HS-27A (cell line): ENCODE results near the gene TMEM169.

Experiments
- DNase-seq: peaks from one replicate; pipeline ENCODE4 v3.0.0-alpha.2; 2012; ENCODE audit warnings: low read depth, missing footprints

TMEM169 gene, protein sequence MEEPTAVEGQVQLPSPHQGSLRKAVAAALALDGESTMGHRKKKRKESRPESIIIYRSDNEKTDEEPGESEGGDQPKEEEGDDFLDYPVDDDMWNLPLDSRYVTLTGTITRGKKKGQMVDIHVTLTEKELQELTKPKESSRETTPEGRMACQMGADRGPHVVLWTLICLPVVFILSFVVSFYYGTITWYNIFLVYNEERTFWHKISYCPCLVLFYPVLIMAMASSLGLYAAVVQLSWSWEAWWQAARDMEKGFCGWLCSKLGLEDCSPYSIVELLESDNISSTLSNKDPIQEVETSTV

DNA sequence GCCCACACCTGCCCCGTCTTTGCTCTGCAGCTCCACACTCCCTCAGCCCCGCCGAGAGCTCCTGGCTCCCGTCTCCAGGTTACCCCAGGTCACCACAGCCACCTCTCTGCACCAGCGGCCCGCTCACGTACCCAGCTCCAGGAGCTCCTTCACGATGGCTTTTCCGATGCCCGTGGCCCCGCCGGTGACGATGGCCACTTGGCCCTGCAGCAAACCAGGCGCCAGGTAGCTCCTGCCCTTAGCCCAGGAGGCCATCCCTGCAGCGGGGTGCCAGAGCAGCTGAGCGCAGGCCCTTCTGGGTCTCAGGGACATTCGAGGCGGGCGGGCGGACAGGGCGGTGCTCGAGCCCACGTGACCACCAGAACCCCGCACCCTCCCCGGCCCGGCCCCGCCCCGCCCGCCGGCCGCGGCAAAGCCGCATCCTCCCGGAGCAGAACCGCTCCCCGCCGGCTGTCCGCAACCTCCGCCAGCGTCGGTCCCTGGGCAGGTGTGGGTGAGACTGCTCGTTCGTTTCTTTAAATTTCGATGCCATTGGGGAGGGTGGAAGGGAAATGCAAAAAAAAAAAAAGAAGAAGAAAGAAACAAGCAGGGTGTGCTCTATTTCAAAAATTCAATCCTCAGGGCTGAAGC lies at the start of gene TMEM169, which contains the start of gene PECR:
TMEM169 (plus strand) TSS at position 433 of the 630 bp plus-strand sequence. CDS start 14,045 bp downstream, outside the sequence.
PECR (minus strand) TSS at position 323 of the 630 bp plus-strand sequence; CDS start at position 255, 68 bp downstream.
- DNase-seq = no peak

DNA sequence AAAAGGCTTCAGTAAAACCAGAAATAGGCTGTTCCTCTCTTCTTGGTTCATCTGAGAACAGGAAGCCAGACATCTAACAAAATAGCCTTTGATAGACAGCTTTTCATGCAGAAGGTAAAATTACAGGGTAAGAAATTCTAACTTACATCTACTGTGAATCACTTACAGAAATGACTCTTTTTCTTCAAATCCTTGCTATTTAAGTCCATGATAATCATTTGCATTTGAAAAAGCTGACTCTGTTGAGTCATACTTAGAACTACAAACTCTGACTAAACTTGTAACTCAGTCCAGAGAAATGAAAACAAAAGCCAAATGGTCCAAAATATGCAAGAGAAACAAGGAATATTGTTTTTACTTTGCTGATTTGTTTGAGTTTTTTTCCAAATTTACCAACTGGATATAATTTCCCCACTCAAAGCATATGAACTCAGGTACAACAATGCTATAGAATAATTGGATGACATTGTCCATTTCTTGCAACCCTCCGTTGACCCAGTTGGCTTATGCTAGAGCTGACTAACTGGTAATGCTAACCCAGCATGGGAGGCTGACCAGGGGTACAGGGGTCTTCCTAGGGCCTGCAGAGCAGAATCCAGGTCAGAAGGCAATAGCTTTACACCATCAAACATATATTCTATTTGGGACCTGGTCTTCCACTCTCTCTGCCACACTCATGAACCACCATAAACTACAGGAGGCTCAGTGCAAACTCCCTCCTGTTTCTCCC lies 49.6 kb upstream of the TMEM169 start:
- no peak for DNase-seq

DNA sequence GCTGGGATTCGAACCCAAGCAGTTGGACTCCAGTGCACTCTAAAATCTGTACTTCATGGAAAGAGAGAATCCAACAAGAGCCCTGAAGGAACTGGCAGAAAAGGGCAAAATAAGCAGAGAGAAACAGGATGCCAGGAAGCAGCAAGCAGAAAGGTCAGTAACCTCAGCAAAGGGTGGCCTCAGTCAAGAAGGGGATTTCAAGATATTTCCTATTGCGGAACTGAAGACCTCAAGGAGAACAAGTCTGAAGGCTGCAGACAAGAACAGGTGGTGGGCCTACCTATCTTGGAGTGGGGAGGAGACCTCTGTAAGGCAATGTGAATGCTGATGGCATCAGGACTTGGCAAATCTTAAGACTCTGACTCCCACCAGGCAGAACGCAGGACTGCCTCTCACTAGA lies 48.3 kb upstream of the TMEM169 start:
- no peak for DNase-seq

DNA sequence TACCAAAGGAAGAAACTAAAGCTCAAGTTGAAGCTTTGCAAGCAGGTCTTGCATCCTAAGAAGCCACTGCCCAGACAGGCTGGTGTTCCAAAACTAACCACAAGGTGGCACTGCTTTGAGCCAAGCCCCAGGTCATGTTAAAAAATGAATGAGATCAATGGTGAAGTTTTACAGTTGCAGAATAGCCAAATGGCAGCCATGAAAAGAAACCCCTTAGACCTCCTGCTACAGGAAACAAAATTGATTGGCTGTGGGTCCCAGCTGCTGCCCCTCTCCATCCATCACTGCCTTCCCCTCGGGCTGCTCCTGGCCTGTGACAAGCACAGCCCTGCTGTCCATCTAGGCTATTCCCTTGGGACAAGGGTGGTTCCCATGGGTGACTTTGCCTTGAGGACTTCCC lies 47.7 kb upstream of the TMEM169 start:
- DNase-seq = no peak

DNA sequence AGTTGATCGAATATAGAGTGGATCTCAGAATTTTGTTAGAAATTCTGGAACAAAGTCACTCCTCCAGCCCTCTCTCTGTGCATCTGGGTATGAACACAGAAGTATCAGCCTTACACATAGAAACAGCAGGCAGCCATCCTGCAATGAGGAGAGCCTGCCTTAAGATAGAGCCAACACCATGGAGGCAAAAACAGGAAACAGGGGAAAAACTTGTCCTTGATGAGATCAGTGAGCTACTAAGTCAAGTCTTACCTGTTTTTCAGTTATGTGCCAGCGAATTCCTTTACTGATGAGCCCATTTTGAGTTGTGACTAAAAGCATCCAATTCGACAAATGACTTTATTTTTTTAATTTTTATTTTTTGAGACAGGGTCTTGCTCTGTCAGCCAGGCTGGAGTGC lies 41.8 kb upstream of the TMEM169 start:
- DNase-seq = no peak

DNA sequence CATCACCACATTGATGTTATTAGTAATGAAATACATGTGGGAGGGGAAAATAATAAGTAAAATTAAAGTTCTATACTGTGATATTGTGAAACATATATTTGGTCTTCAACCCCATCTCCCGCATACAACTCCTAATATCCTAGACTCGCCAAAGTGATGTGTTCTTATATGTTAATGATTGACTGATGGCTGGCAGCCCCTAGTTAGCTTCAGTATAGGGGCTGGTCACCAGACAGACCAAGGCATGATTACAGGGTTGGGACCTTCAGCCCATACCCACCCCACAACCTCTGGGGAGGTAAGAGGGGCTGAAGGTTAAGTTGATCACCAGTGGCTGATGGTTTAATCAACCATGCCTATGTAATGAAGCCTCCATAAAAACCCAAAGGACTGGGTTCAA lies 40.3 kb upstream of the TMEM169 start:
- no peak for DNase-seq

DNA sequence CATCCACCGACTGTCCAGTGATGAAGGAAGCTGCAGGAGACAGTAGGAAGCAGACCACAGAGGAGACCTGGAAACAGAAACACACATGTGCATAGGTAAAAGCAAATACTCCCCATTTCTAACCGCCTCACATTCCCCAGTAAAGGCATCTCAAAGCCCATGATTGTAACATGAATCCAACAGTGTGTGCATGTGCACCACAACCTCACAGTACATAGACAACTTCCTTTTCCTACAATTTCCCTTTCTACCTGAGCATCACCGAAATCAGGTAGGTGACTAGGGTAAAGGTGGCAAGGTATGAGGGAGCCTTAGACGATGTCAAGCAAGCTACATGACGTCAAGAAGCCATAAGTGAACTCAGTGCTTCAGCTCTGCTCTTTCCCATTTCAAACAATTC lies 37.8 kb upstream of the TMEM169 start:
- no peak for DNase-seq

DNA sequence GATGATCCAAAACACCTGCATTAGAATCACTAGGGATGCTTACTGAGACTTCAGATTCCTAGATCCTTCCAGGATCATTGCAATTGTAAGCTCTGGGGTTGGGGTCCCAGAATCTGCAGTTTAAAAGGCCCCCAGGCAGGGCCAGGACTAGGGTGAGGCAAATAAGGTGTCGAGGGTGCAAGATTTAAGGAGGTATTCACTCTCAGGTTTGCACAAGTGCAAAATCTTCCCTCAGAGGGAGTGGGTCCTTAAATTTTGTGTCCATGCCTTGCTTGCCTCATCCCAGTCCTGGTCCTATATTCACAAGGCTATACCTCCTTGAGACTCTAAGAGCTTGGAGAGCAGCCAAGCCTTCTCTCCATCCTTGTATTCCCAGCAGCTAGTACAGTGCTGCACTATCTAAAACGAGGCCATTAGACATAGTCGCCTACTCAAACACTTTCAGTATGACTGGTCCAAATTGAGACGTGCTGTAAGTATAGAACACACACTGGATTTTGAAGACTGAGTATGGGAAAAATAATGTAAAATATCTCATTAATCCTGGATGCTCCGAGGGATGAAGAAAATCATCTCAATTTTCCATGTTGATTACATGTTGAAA lies 36.7 kb upstream of the TMEM169 start:
- no peak for DNase-seq

DNA sequence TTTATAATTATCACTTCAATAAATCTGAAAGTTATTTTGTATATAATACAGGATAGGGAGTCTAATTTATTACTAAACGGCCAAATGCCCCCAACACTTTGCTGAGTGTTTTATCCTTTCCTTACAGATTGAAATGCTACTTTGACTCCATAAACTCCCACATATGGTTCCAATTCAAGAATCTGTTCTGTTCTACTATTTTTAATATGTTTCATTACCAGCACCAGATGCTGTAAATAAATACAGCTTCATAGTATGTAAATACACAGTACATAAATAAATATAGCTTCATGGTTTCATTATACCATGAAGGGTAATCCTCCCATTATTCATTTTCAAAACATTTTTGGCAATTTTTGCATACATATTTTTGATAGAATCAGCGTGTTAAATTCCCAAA lies 34.3 kb upstream of the TMEM169 start:
- no peak for DNase-seq

DNA sequence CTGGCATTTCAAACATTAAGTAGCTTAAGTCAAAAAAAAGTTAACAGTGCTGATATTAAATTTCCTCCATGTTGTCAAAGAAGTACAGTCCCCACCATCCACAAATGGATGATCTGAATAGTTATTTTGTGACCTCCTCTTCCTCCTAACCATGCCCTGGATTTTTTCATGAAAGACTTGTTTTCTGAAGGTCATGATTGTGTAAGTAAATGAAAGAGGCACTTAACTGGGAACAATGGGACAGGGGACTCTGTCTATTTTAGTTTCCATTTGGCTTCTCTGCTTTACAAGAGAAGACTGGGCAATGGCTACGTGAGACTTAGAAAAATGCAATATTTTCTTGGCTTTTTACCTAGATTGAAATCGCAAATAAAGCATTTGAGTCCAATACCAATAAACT lies 32.3 kb upstream of the TMEM169 start:
- DNase-seq = no peak

DNA sequence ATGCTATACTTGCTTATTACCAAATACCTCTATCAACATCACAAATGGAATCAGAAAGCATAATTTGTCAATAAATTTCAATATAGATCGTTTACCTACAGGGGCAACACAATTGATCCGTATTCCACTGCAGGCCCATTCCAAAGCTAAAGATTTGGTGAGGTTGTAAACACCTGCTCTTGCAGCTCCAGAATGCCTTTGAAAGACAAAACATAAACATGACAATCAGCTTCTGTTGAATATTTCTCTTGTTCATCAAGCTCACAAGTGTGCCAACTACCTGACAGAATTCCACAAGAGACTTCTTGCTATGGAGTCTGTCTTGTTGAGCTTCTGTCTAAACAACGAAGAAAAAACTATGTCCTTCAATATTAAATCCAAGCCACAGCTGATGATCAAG lies 30.4 kb upstream of the TMEM169 start:
- DNase-seq = no peak

DNA sequence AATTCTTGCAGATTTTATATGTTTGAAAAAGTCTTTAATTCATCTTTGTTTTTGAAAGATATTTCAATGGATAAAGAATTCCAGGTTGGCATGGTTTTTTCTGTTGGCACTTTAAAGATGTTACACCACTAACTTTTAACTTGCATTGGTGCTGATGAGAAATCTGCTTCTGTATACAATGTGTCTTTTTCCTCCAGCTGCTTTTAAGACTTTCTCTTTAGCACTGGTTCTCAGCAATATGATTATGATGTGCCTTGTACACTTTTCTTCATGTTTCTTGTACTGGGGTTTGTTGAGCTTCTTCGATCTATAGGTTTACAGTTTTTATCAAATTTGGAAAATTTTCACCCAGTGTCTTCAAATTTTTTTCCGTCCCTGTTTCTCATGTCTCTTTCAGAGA lies 29.3 kb upstream of the TMEM169 start:
- no peak for DNase-seq

DNA sequence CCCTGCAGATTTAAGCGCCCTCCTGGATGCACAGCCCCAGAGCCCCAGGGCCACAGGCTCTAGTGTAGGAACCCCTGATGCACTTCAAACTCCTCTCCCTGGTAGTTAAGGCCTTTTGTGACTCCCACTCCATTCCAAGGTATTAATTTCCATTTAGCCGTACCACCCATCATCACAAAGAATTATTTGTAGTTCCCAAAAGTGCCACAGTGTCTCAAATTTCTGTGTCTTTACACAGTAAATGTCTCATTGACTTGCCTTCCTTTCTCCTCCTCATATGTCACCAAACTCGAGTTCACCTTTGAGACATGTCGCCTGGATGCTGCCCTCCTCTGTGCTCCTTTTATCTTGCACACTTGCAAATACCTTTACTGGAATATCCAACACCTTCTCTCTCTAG lies 26.0 kb upstream of the TMEM169 start:
- no peak for DNase-seq

DNA sequence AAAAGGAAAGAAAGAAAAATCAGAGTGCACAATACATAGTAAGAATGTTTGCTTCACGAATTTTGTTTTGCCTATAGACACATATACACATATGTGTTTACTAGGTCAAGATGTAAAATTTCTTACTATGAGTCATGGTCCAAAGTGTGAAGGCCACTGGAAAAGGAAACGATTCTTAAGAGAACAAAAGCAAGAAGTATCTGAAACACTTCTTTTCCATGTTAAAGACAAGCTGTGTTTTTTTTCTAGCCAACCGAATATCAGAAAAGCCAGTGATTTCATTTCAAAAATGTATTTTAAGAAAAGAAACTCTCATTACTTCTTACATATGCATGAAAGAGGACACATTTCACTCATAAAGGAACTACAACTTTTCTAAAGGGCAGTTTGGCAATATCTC lies 25.0 kb upstream of the TMEM169 start:
- no peak for DNase-seq

DNA sequence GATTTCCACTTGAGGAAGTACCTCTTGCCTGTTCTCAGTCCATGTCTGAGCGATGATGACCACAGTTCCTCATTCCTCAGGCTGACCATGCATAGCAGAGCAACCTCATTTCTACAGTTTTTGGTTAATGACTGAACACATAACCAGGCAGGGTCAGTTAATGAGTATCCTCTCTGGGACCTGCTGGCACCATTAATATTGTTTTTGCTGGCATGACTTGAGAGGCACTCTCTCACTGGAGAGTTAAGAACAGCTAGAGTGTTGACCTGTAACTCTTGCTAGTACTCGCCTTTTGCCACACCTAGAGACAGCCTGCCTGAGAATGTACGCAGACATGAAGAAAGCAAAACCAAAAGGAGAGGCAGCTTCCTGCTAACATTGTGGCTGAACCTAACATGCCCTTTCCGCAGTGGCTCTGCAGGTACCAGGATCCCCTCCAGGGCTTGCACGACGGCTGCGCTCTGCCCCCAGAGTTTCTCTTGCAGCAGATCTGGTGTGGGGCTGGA lies 24.0 kb upstream of the TMEM169 start:
- DNase-seq = no peak

DNA sequence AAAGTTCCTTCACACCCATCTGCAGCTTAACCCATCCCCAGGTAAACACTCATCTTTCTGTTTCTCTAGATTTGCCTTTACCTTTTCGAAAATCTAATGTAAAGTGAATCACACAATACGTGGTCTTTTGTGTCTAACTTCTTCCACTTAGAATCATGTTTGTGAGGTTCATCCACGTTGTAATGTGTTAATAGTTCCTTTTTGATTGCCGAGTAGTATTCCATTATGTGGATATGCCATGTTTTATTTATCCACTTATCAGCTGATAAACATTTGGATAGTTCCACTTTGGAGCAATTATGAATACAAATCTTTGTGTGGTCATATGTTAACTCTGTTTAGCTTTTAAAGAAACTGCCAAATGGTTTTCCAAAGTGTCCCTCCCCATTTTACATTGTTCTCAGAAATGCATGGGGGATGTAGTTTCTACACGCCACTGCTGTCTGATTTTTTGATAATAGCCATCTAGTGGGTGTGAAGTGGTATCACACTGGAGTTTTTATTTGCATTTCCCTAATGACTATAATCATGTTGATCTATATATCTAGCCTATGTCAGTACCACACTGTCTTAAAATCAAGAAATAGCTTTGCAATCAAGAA lies 22.4 kb upstream of the TMEM169 start:
- no peak for DNase-seq

DNA sequence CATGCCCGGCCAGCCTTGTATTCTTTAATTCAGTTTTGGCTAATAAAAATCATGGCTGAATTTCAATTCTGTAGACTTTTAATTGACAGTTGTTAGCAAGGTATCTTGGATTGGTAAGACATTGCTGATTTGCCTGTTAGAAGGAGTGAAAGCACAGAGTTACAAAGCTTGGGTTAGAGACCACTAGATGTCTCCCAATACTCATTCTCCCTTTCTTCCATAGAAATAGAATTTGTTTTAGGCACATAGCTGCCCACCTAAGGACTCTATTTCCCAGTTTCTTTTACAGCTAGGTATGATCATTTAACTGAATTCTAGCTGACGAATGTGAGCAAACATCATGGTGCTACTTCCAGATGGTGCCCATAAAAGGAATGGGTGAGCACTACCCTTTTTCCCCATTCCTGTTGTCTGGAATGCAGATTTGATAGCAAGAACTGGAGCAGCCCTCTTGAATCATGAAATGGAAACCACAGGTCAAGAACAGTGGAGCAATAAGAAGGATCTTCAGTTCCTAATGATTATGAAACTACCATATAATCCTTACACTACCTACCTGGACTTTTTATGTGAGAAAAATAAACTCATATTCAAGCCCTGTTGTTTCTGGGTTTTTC lies 17.6 kb upstream of the TMEM169 start:
- no peak for DNase-seq

DNA sequence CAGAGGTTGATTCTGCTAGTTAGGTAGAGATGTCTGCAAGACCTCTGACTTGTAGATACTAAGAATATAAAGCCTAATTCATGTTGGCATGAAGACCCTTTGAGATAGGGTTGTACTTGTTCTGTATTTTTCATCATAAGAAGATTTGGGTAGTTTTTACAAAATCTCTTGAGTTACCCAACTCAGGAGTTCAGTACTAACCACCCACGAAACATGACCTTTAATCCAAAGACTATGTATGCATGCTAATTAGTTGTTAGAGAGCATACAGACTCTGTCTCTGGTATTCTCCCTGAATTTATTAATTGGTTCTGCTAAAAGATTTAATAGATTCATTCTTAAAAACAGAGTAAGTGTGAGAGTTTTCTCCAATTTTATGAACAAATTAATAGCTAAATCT lies 17.1 kb upstream of the TMEM169 start:
- DNase-seq = no peak

DNA sequence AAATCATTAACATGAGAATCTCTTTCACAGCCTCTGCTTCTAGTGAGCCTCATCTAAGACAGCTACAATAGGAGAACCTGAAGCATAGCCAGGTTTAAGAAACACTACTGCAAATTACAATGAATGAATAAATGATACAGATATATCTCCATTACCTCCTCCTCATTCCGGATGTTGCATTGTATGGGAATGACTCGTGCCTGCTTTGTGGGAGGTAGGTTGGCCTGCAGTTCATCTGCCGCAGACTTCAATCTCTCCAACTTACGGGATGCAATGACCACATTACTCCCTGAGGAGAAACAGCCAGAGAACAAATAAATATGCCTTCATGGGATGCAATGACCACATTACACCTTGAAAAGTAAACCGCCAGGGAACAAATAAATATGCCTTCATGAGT lies 15.5 kb upstream of the TMEM169 start:
- DNase-seq = no peak

DNA sequence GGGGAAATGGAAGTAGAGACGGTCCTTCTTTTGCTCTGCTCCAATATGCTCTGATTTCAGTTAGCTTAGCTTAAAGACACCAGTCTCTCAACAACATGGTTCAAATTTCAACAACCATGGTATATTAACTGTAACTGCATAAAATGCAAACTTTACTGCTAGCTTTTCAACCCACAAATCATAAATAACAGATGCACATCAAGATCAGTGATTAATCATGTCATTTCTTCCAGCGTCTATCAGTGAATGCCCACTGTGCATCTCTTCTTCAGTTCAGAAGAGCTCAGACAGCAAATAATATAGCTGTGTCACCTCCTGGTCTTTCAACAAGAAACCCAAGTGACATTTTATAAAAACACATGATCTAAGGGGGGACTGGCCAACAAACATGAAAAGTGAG lies 12.7 kb upstream of the TMEM169 start:
- DNase-seq = no peak

DNA sequence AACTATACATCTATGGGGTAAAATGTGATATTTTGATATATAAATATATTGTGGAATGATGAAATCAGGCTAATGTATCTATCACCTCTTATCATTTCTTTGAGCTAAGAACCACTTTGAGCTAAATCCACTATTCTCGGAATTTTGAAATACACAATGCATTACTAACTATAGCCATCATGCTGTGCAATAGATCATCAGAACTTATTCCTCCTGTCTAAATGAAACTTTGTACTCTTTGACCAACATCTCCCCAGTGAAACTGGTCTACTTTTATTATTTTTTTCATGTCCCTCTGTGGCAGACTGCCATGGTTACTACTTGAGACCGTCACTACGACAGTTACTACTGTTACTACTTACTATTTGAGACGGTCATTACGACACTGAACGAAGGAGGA lies 11.5 kb upstream of the TMEM169 start:
- no peak for DNase-seq
